Osteoblast (primary cell): ENCODE results near the gene MKLN1. TPM values are rescaled to one million over a fixed set of nuclear protein-coding genes. Genes with fewer than 3 reads are reported as not detected.

Source experiments
- DNase-seq: peaks from one replicate; pipeline ENCODE4 v3.0.0; 2011; ENCODE audit warnings: low spot score, mixed read lengths; ENCODE audit not compliant: insufficient read length; ENCODE audit errors: missing footprints
- H2AFZ ChIP-seq: 2 replicates; pipeline ENCODE4 v1.6.0; 2011; ENCODE audit warnings: mild to moderate bottlenecking, low read length
- H3K27ac ChIP-seq: 2 replicates; pipeline ENCODE4 v1.5.1; 2011; ENCODE audit warnings: mild to moderate bottlenecking, low read depth, low read length, moderate library complexity
- H3K27me3 ChIP-seq: 2 replicates; pipeline ENCODE4 v1.6.0; 2012; ENCODE audit warnings: mild to moderate bottlenecking, control low read depth, inconsistent platforms, low read length, moderate library complexity; ENCODE audit not compliant: insufficient read depth
- H3K36me3 ChIP-seq: 2 replicates; pipeline ENCODE4 v1.5.1; 2011; ENCODE audit warnings: mild to moderate bottlenecking, low read length, control low read depth, moderate library complexity; ENCODE audit not compliant: insufficient read depth
- H3K4me1 ChIP-seq: 2 replicates; pipeline ENCODE4 v1.5.1; 2011; ENCODE audit warnings: mild to moderate bottlenecking, low read length, control low read depth, moderate library complexity; ENCODE audit not compliant: insufficient read depth
- H3K4me2 ChIP-seq: 2 replicates; pipeline ENCODE4 v1.6.0; 2011; ENCODE audit warnings: mild to moderate bottlenecking, low read length; ENCODE audit not compliant: insufficient read depth
- H3K4me3 ChIP-seq: fragments of 200-600 bp; sonication (generic); 3 replicates; pipeline ENCODE4 v1.5.1; 2012; ENCODE audit warnings: mild to moderate bottlenecking, low read length, inconsistent platforms; ENCODE audit not compliant: insufficient read depth
- H3K79me2 ChIP-seq: 2 replicates; pipeline ENCODE4 v1.6.0; 2012; ENCODE audit warnings: mild to moderate bottlenecking, low read length, control low read depth, inconsistent platforms; ENCODE audit not compliant: insufficient read depth
- H3K9me3 ChIP-seq: 2 replicates; pipeline ENCODE4 v1.5.1; 2011; ENCODE audit warnings: low read depth, low read length, control low read depth
- H4K20me1 ChIP-seq: 2 replicates; pipeline ENCODE4 v1.6.0; 2012; ENCODE audit warnings: mild to moderate bottlenecking, low read length, control low read depth; ENCODE audit not compliant: insufficient read depth
- total RNA-seq: library from RNA; depleted of rRNA; stranded (reverse); fragments of >200 nt; gene quantifications from 2 replicates; pipeline ENCODE4 v1.2.3, GENCODE V29; 2012
- TF ChIP-seq, protein P1 (sequence below): IDR thresholded peaks from 2 replicates; pipeline ENCODE4 v1.5.1; 2011; ENCODE audit warnings: mild to moderate bottlenecking, low read depth, low read length, moderate library complexity; ENCODE audit errors: extremely low read depth

The MKLN1 gene
- total RNA-seq, 1 donor = 52.8 TPM

DNA sequence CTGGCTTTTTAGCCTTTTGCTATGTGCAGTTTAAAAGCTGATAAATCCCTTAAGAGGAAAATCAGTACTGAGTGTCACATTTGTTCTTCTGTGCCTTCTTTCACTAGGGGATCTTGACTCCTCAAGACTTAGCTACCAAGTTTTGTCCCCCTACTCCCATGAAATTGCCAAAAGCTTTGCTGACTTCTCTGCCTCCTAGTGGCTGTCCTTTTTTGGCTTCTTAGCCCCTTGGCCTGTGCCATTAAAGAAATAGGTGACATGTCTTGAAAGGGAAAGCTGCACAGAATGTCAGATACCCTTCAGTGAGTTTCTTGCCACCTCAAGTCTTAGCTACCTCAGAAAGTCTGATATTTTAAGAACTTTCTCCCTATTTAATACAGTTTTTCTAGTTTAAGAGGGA is 10.5 kb downstream of the MKLN1 start:
- Histone ChIP-seq H3K9me3 (no peaks in the 10 kb centered on the region), H4K20me1 (peaks cover 67% of the 10 kb centered on the region), H2AFZ (no peak overlapping the region), H3K4me3 (no peak overlapping the region), H3K36me3 (no peaks in the 10 kb centered on the region), H3K27me3 (no peaks in the 10 kb centered on the region), H3K27ac (no peak overlapping the region), H3K4me1 (no peaks in the 10 kb centered on the region), H3K79me2 (peaks cover 95% of the 10 kb centered on the region), H3K4me2 (no peak overlapping the region)
- TF ChIP-seq, protein P1, sequence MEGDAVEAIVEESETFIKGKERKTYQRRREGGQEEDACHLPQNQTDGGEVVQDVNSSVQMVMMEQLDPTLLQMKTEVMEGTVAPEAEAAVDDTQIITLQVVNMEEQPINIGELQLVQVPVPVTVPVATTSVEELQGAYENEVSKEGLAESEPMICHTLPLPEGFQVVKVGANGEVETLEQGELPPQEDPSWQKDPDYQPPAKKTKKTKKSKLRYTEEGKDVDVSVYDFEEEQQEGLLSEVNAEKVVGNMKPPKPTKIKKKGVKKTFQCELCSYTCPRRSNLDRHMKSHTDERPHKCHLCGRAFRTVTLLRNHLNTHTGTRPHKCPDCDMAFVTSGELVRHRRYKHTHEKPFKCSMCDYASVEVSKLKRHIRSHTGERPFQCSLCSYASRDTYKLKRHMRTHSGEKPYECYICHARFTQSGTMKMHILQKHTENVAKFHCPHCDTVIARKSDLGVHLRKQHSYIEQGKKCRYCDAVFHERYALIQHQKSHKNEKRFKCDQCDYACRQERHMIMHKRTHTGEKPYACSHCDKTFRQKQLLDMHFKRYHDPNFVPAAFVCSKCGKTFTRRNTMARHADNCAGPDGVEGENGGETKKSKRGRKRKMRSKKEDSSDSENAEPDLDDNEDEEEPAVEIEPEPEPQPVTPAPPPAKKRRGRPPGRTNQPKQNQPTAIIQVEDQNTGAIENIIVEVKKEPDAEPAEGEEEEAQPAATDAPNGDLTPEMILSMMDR = no peak
- DNase-seq = peak; percentile 10

DNA sequence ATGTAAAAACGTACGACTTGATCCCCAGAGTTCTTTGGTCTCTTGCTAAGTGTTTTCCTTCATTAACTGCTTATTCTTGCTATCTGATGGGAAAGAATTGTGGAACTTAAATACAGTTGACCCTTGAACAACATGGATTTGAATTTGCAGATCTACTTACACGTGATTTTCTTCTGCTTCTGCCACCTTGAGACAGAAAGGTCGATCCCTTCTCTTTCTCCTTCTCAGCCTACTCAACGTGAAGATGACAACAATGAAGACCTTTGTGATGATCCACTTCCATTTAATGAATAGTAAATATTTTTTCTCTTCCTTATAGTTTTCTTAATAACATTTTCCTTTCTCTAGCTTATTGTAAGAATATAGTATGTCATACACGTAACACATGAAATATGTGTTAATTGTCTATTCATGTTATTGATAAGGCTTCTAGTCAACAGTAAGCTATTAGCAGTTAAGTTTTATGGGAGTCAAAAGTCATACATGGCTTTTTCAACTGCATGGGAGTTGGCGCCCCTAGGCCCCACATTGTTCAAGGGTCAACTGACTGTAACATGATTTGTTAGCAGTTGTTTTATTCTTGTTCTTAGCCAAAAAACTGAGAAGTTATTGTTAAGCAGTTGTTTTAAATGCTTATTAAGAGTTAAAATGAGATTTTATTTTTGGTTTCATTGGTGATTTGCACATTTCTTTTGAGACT is 11.2 kb downstream of the MKLN1 start:
- Histone ChIP-seq H3K4me1 (no peaks in the 10 kb centered on the region), H3K9me3 (no peaks in the 10 kb centered on the region), H3K4me2 (no peak overlapping the region), H3K27me3 (no peaks in the 10 kb centered on the region), H2AFZ (no peak overlapping the region), H3K4me3 (no peak overlapping the region), H4K20me1 (peaks cover 66% of the 10 kb centered on the region), H3K79me2 (peaks cover 95% of the 10 kb centered on the region), H3K27ac (no peak overlapping the region), H3K36me3 (no peaks in the 10 kb centered on the region)
- TF ChIP-seq, protein P1 = no peak
- DNase-seq = peak; percentile 6

DNA sequence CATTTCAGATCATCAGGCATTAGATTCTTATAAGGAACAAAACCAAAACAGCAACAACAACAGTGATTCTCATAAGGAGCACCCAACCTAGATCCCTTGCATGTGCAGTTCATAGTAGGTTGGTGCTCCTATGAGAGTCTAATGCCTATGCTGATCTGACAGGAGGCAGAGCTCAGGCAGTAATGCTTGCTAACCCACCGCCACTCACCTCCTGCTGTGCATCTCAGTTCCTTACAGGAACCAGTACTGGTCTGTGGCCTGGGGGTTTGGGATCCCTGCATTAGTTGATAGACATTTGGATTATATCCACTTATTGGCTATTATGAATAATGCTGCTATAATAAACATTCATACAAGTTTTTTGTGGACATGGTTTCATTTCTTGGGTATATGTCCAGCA is 14.0 kb downstream of the MKLN1 start:
- TF ChIP-seq, protein P1 = no peak
- Histone ChIP-seq H4K20me1 (peaks cover 58% of the 10 kb centered on the region), H3K4me2 (no peak overlapping the region), H3K27me3 (no peaks in the 10 kb centered on the region), H3K4me1 (no peaks in the 10 kb centered on the region), H2AFZ (no peak overlapping the region), H3K9me3 (no peaks in the 10 kb centered on the region), H3K79me2 (peaks cover 94% of the 10 kb centered on the region), H3K36me3 (no peaks in the 10 kb centered on the region), H3K27ac (no peak overlapping the region), H3K4me3 (no peak overlapping the region)
- DNase-seq = no peak

DNA sequence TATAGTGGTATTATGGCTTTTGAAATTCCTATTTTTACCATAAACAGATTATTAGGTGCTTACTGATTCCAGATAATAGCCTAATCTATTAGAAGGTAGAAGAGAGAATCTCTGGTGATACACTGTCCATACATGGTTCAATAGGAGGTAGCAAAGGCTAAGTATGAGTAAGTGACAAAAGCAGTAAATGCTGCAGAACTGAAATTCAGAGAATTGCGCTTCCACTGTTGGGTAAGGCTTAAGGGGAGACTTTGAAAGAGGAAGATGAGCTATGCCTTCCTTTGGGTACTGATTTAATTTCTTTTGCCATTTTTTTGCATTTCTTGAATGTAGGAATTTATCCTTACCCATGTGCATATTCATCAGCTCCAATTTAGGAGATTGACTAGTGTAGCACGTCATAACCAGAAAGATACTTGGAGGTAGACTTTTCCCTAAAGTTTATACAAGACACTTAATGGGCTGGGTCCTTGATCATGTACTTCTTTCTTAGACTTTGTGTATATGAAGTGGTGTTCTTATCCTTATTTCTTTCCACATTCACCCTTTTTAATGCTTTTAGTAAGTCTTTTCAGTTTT is 15.3 kb downstream of the MKLN1 start:
- no peak for DNase-seq
- H2AFZ ChIP-seq = no peak overlapping the region
- no peaks in the 10 kb centered on the region for H3K36me3 ChIP-seq
- no peaks in the 10 kb centered on the region for H3K27me3 ChIP-seq
- H3K79me2 ChIP-seq = peaks cover 95% of the 10 kb centered on the region
- TF ChIP-seq, protein P1 = no peak
- H3K27ac ChIP-seq = no peak overlapping the region
- no peak overlapping the region for H3K4me3 ChIP-seq
- peaks cover 62% of the 10 kb centered on the region for H4K20me1 ChIP-seq
- H3K4me1 ChIP-seq = no peaks in the 10 kb centered on the region
- no peaks in the 10 kb centered on the region for H3K9me3 ChIP-seq
- no peak overlapping the region for H3K4me2 ChIP-seq
